ENCODE measurements around the gene SNAI1.

Gene SNAI1

DNA sequence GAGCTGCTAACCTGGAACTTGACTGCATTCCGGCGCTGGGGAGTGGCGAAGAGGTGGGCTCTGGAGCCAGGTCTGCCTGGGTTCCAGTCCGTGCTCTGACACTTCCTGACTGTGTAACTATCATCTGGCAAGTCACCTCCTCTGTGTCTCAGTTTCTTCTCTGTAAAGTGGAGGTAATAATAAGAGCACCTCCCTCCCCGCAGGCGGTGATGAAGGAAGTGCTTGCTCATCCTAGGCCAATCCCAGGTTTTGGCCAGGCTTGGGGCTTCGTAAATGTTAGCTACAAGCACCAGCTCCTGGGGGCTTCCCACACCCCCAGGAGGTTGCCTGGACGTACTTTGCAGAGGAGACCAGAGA, 32.8 kb downstream of the SNAI1 start:
- H3K23ac ChIP-seq (ENCODE audit: low read length in 2 of 2), result peak overlapping the region in 1 of 2 experiments; percentile 19
- peak overlapping the region; percentile 71 for H2BK120ac ChIP-seq (ENCODE audit: low read depth, low read length)
- peak overlapping the region; percentile 67 for H4K91ac ChIP-seq (ENCODE audit: low read length)
- H3K4ac ChIP-seq (ENCODE audit: low read depth in 1 of 2, low read length in 2 of 2), result peak overlapping the region; percentile 60 to 62
- H3K27ac ChIP-seq (ENCODE audit: low read length, poor library complexity, severe bottlenecking), result no peak overlapping the region
- no peak overlapping the region for H3K4me3 ChIP-seq (ENCODE audit: insufficient read depth in 1 of 2, low read depth in 1 of 2, low read length in 2 of 2)
- no peaks in the 10 kb centered on the region for H3K36me3 ChIP-seq (ENCODE audit: control insufficient read depth in 1 of 2, insufficient read depth in 2 of 2, low read depth in 1 of 2, low read length in 2 of 2)
- peak overlapping the region; percentile 44 to 80 for H3K18ac ChIP-seq (ENCODE audit: low read depth in 1 of 2, low read length in 2 of 2)
- H3K4me2 ChIP-seq (ENCODE audit: low read length, poor library complexity, severe bottlenecking), result no peak overlapping the region
- H2BK15ac ChIP-seq (ENCODE audit: low read depth, poor library complexity, severe bottlenecking), result no peak overlapping the region
- H3K9me3 ChIP-seq (ENCODE audit: control insufficient read depth, low read length), result no peaks in the 10 kb centered on the region
- peak overlapping the region; percentile 46 for H2AK5ac ChIP-seq (ENCODE audit: low read length, severe bottlenecking)
- peaks cover 2 to 13% of the 10 kb centered on the region in 2 experiments for H3K27me3 ChIP-seq (ENCODE audit: control insufficient read depth in 1 of 2, insufficient read depth in 1 of 2, low read length in 2 of 2)
- 53% methylated on average over 8 of the region's 8 CpGs for WGBS
- H3K14ac ChIP-seq (ENCODE audit: low read length in 2 of 2), result peak overlapping the region in 1 of 2 experiments; percentile 4
- H3K9ac ChIP-seq (ENCODE audit: low read length), result no peak overlapping the region
- no peaks in the 10 kb centered on the region for H3K79me1 ChIP-seq (replicated peaks; ENCODE audit: low read length, poor library complexity, severe bottlenecking)
- no peak for DNase-seq
- no peak overlapping the region for H2BK5ac ChIP-seq (ENCODE audit: low read depth, low read length, poor library complexity, severe bottlenecking)
- peaks cover 20% of the 10 kb centered on the region for H3K4me1 ChIP-seq (ENCODE audit: control insufficient read depth, insufficient read depth, low read depth, low read length)
- peak overlapping the region; percentile 83 for H4K8ac ChIP-seq (ENCODE audit: low read length)
- H2AFZ ChIP-seq (ENCODE audit: low read depth, low read length), result no peak overlapping the region
- peak overlapping the region; percentile 76 to 91 for H2BK12ac ChIP-seq (ENCODE audit: low read length in 2 of 2)

DNA sequence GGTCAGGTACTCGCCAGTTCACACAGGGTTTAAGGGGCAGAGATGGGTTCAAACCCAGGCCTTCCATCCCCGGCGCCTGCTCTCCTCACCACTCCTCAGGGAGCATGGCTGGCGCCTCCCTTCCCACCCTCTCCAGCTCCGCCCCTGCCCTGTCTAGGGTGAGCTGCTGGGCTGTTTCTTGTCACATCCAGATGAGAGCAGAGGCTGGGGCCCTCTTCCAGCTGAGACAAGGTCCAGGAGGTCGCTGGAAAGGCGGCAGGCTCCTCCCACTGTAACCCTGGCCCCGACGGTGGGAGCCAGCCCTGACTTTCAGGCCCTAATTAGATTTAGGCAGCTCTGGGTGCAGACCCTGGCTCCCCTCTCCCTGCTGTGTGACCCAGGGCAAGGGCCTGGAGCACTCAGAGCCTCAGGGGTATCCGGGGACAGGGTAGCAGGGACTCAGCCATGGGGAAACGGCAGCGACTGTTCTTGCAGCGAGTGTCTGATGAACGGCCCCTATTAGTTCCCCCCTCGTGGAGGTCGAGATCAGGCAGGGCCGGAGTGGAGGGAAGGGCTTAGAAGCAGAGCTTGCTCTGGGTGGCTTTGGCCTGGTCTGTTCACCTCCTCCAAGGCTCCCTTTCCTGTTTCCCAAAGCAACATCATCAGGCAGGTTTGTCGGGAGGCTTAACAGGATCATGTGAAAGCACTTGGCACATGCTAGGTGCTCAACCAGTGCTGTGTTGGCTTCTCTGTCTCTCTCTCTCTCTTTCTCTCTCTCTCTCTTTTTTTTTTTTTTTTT, 33.4 kb downstream of the SNAI1 start:
- Histone ChIP-seq H3K23ac (ENCODE audit: low read length in 2 of 2) (peak overlapping the region in 1 of 2 experiments; percentile 19), H4K91ac (ENCODE audit: low read length) (peak overlapping the region; percentile 67), H4K8ac (ENCODE audit: low read length) (peak overlapping the region; percentile 83), H3K4me3 (ENCODE audit: insufficient read depth in 1 of 2, low read depth in 1 of 2, low read length in 2 of 2) (no peak overlapping the region), H3K14ac (ENCODE audit: low read length in 2 of 2) (no peak overlapping the region), H2BK12ac (ENCODE audit: low read length in 2 of 2) (peak overlapping the region; percentile 76 to 91), H3K27ac (ENCODE audit: low read length, poor library complexity, severe bottlenecking) (no peak overlapping the region), H3K9me3 (ENCODE audit: control insufficient read depth, low read length) (no peaks in the 10 kb centered on the region), H3K4ac (ENCODE audit: low read depth in 1 of 2, low read length in 2 of 2) (peak overlapping the region; percentile 62), H3K4me2 (ENCODE audit: low read length, poor library complexity, severe bottlenecking) (no peak overlapping the region), H3K27me3 (ENCODE audit: control insufficient read depth in 1 of 2, insufficient read depth in 1 of 2, low read length in 2 of 2) (peaks cover 0 to 10% of the 10 kb centered on the region in 2 experiments), H3K18ac (ENCODE audit: low read depth in 1 of 2, low read length in 2 of 2) (peak overlapping the region; percentile 44 to 80), H2AK5ac (ENCODE audit: low read length, severe bottlenecking) (no peak overlapping the region), H3K79me1 (replicated peaks; ENCODE audit: low read length, poor library complexity, severe bottlenecking) (no peaks in the 10 kb centered on the region), H2AFZ (ENCODE audit: low read depth, low read length) (peak overlapping the region; percentile 19), H2BK15ac (ENCODE audit: low read depth, poor library complexity, severe bottlenecking) (peak overlapping the region; percentile 75), H3K4me1 (ENCODE audit: control insufficient read depth, insufficient read depth, low read depth, low read length) (peaks cover 20% of the 10 kb centered on the region), H3K36me3 (ENCODE audit: control insufficient read depth in 1 of 2, insufficient read depth in 2 of 2, low read depth in 1 of 2, low read length in 2 of 2) (no peaks in the 10 kb centered on the region), H2BK120ac (ENCODE audit: low read depth, low read length) (peak overlapping the region; percentile 71), H2BK5ac (ENCODE audit: low read depth, low read length, poor library complexity, severe bottlenecking) (no peak overlapping the region), H3K9ac (ENCODE audit: low read length) (no peak overlapping the region)
- peak; percentile 76 for DNase-seq
- 28% methylated on average over 18 of the region's 18 CpGs for WGBS

- peak overlapping the region; percentile 52 for H4K91ac ChIP-seq (ENCODE audit: low read length)
- no peak overlapping the region for H2BK15ac ChIP-seq (ENCODE audit: low read depth, poor library complexity, severe bottlenecking)
- H2AK5ac ChIP-seq (ENCODE audit: low read length, severe bottlenecking), result no peak overlapping the region
- no peak overlapping the region for H2AFZ ChIP-seq (ENCODE audit: low read depth, low read length)
- H2BK5ac ChIP-seq (ENCODE audit: low read depth, low read length, poor library complexity, severe bottlenecking), result no peak overlapping the region
- 91% methylated on average over 5 of the region's 5 CpGs for WGBS
- no peak overlapping the region for H3K23ac ChIP-seq (ENCODE audit: low read length in 2 of 2)
- H2BK12ac ChIP-seq (ENCODE audit: low read length in 2 of 2), result peak overlapping the region; percentile 29 to 51
- H3K9me3 ChIP-seq (ENCODE audit: control insufficient read depth, low read length), result no peaks in the 10 kb centered on the region
- H3K4me1 ChIP-seq (ENCODE audit: control insufficient read depth, insufficient read depth, low read depth, low read length), result peaks cover 20% of the 10 kb centered on the region
- peaks cover 0 to 10% of the 10 kb centered on the region in 2 experiments for H3K27me3 ChIP-seq (ENCODE audit: control insufficient read depth in 1 of 2, insufficient read depth in 1 of 2, low read length in 2 of 2)
- no peak overlapping the region for H3K14ac ChIP-seq (ENCODE audit: low read length in 2 of 2)
- peak overlapping the region; percentile 18 for H3K9ac ChIP-seq (ENCODE audit: low read length)
- H3K18ac ChIP-seq (ENCODE audit: low read depth in 1 of 2, low read length in 2 of 2), result peak overlapping the region; percentile 12 to 28
- DNase-seq, result no peak
- peak overlapping the region; percentile 55 for H4K8ac ChIP-seq (ENCODE audit: low read length)
- no peak overlapping the region for H2BK120ac ChIP-seq (ENCODE audit: low read depth, low read length)
- H3K27ac ChIP-seq (ENCODE audit: low read length, poor library complexity, severe bottlenecking), result no peak overlapping the region
- no peak overlapping the region for H3K4me3 ChIP-seq (ENCODE audit: insufficient read depth in 1 of 2, low read depth in 1 of 2, low read length in 2 of 2)
- H3K36me3 ChIP-seq (ENCODE audit: control insufficient read depth in 1 of 2, insufficient read depth in 2 of 2, low read depth in 1 of 2, low read length in 2 of 2), result no peaks in the 10 kb centered on the region
- no peaks in the 10 kb centered on the region for H3K79me1 ChIP-seq (replicated peaks; ENCODE audit: low read length, poor library complexity, severe bottlenecking)
- H3K4me2 ChIP-seq (ENCODE audit: low read length, poor library complexity, severe bottlenecking), result no peak overlapping the region
- H3K4ac ChIP-seq (ENCODE audit: low read depth in 1 of 2, low read length in 2 of 2), result no peak overlapping the region
Measured at GRCh38 chr20:50017160-50017559, 34.4 kb downstream of the SNAI1 start.

DNA sequence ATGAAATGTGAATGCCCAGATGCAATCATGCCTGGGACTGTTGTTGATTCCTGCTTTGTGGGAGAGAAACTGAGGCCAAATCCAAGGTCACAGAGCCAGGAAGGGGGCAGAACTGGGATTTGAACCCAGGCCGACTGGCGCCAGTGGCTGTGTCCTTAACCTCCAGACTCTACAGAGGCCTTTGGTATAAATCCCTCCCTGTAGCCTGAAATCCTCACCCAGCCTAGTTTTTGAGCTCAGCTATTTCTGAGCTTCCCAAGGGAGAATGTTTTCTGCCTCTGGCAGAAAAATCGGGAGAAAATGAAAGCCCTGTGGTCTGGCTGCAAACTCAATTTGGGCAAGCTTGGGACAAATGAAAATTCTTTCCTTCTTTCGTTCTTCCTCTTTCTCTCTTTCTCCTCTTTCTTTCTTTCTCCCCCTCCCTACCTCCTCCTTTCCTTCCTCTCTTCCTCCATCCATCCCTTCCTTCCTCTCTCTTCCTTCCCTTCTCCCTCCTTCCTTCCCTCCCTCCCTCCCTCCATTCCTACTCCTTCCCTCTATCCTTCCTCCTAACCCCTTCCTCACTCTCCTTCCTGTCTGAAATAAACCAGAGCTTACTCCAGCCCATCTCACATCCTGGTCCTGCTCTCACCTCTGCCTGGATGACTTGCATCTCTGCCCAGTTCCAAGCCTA, 34.9 kb downstream of the SNAI1 start:
- no peak for DNase-seq

More for the DNA sequence above, 34.9 kb downstream of the SNAI1 start:
- Histone ChIP-seq H3K18ac (ENCODE audit: low read depth in 1 of 2, low read length in 2 of 2) (peak overlapping the region; percentile 12 to 28), H2BK15ac (ENCODE audit: low read depth, poor library complexity, severe bottlenecking) (no peak overlapping the region), H3K4me1 (ENCODE audit: control insufficient read depth, insufficient read depth, low read depth, low read length) (peaks cover 18% of the 10 kb centered on the region), H3K27me3 (ENCODE audit: control insufficient read depth in 1 of 2, insufficient read depth in 1 of 2, low read length in 2 of 2) (peaks cover 0 to 10% of the 10 kb centered on the region in 2 experiments), H3K79me1 (replicated peaks; ENCODE audit: low read length, poor library complexity, severe bottlenecking) (no peaks in the 10 kb centered on the region), H2BK12ac (ENCODE audit: low read length in 2 of 2) (peak overlapping the region; percentile 51 to 79), H4K91ac (ENCODE audit: low read length) (peak overlapping the region; percentile 52), H3K4ac (ENCODE audit: low read depth in 1 of 2, low read length in 2 of 2) (no peak overlapping the region), H2AK5ac (ENCODE audit: low read length, severe bottlenecking) (no peak overlapping the region), H3K4me3 (ENCODE audit: insufficient read depth in 1 of 2, low read depth in 1 of 2, low read length in 2 of 2) (no peak overlapping the region), H3K9ac (ENCODE audit: low read length) (peak overlapping the region; percentile 18), H3K23ac (ENCODE audit: low read length in 2 of 2) (no peak overlapping the region), H3K27ac (ENCODE audit: low read length, poor library complexity, severe bottlenecking) (no peak overlapping the region), H3K9me3 (ENCODE audit: control insufficient read depth, low read length) (no peaks in the 10 kb centered on the region), H2AFZ (ENCODE audit: low read depth, low read length) (no peak overlapping the region), H3K14ac (ENCODE audit: low read length in 2 of 2) (no peak overlapping the region), H3K4me2 (ENCODE audit: low read length, poor library complexity, severe bottlenecking) (no peak overlapping the region), H4K8ac (ENCODE audit: low read length) (peak overlapping the region; percentile 55), H2BK120ac (ENCODE audit: low read depth, low read length) (no peak overlapping the region), H3K36me3 (ENCODE audit: control insufficient read depth in 1 of 2, insufficient read depth in 2 of 2, low read depth in 1 of 2, low read length in 2 of 2) (no peaks in the 10 kb centered on the region), H2BK5ac (ENCODE audit: low read depth, low read length, poor library complexity, severe bottlenecking) (no peak overlapping the region)
- WGBS, result 90% methylated on average over 4 of the region's 4 CpGs

Data from mesenchymal stem cell (in vitro differentiated cells and primary cell).